ENCODE data around the gene SCD5. TPM values are rescaled to one million over a fixed set of nuclear protein-coding genes. Genes with fewer than 3 reads are reported as not detected.

SCD5 gene
- total RNA-seq, 2 experiments from 2014 or later, result 6.2 to 6.9 TPM

DNA sequence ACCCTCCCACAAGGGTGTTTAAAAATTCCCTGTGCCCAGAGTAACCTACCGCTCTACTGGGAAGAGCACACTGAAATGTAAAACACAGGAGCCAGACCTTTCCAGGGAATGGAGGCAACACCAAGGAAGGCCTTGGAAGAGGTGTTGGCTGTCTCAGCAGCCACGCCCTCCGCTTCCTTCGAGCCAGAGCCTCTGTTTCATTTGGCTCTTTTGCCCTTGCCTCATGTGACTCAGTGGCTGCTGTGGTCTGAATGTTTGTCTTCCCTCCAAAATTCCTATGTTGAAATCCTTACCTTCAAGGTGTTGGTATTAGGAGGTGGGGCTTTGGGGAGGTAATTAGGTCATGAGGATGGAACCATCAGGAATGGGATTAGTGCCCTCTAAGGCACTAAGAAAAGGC is 11.3 kb downstream of the SCD5 start:
- Mint-ChIP-seq H3K4me3 (no peak overlapping the region), H3K27ac (no peak overlapping the region), H3K4me1 (no peaks in the 10 kb centered on the region), H3K27me3 (peaks cover 9% of the 10 kb centered on the region), H3K36me3 (no peaks in the 10 kb centered on the region), H3K9me3 (no peaks in the 10 kb centered on the region)
- no peak for DNase-seq
- ATAC-seq (ENCODE audit: low read depth), result no peak
- POLR2A ChIA-PET, result no interaction called here

DNA sequence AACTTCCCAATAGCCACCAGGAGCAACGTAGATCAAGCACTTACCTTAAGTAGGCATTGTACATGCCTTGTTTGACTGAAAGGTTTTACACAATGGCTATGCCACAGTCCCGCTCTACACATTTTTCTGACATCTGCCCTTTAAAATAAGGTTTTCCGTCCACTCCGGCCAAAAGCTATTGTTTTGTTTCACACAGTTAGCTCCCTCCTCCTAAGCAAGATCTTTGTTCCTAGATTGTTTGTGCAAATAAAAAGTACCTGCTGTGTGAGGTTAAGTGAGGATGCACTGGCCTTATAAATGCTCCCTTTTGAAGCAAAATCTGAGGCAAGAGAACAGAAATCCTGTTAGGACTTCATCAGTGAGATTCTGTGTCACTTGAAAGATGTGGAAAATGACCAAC is 11.8 kb downstream of the SCD5 start:
- no peak overlapping the region for H3K4me3 Mint-ChIP-seq
- no peaks in the 10 kb centered on the region for H3K9me3 Mint-ChIP-seq
- H3K27ac Mint-ChIP-seq, result no peak overlapping the region
- ATAC-seq (ENCODE audit: low read depth) (no peak), DNase-seq (no peak)
- H3K36me3 Mint-ChIP-seq, result no peaks in the 10 kb centered on the region
- peaks cover 11% of the 10 kb centered on the region for H3K27me3 Mint-ChIP-seq
- H3K4me1 Mint-ChIP-seq, result no peaks in the 10 kb centered on the region
- POLR2A ChIA-PET, result no interaction called here

DNA sequence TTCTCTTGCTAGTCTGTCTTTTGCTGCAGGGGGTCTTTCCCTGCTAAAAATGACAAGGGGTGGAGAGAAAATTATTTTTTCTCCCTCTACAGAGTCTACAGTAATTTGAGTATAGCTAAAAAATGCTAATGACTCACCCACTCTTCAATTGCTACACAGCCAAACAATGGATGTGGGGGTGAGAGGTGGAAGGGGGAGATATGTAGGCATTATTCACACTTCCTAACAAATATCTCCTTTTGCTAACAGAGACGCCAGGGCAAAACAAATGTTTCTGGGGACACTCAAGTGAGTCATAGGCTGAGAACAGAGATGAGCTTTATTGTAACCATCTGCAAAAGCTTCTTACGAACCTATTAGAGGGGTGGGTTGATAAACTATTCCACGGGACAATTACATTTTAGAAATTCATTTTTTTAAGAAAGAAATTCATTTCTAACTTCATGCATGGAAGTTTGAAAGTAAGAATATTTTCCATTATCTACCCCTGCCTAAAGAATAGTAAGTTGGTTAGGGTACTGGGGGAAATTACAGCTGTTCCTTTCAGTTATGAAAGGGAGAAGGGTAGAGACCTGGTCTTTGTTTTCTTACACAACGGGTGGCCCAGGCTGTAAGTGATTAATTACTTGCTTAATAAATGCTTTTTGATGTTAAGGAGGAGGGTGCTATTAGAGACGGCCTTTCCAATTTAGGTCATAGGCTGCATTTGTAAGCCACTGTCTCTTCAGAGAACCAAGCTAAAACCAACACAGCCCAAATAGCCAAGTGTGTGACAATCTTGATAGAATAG is 12.8 kb downstream of the SCD5 start:
- no peak for DNase-seq
- Mint-ChIP-seq H3K27me3 (peaks cover 11% of the 10 kb centered on the region), H3K27ac (no peak overlapping the region), H3K4me1 (no peaks in the 10 kb centered on the region), H3K4me3 (no peak overlapping the region), H3K36me3 (no peaks in the 10 kb centered on the region), H3K9me3 (no peaks in the 10 kb centered on the region)
- ATAC-seq (ENCODE audit: low read depth), result no peak
- POLR2A ChIA-PET, result no interaction called here

DNA sequence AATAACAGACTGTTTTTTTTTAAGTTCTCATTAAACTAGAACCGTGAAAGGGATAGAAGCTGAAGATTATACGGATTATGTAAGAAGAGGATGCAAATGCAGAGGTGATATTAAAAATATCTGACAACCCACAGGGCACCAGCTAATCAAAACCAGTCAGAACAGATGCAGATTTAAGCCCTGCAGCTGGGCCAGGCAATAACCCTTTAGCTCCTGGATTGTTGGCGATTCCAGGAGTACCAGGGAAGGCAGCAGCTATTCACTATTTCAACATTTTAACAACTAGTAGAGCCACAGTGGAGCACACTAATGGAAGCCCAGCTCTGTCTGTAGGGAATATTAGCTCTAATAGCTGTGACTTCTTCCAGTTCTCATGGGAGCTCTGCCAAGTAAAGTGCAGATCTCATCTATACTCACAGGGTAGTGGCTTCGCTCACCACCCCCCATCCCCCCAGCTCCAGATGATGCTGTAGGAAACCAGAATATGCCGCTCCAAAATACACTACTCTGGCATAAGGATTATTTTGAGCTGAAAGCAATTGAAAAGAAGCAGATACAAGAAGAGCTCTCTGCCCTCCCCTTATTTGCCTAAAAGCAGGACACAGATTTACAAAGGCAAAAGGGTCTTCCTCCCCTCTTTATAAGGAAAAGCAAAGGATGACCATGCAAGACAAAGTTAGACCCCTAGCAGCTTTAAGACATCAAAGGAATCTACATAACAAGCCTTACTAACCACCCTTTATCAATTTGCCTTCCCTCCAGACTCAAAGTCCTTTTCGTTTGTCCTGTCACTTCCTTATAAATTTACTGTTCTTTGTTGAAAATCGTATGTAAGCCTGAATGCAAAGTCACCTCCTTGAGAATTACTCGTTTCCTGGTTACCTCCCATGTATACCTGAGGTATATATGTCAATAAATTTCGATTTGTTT is 13.7 kb downstream of the SCD5 start:
- Mint-ChIP-seq H3K36me3 (no peaks in the 10 kb centered on the region), H3K27me3 (peaks cover 11% of the 10 kb centered on the region), H3K9me3 (no peaks in the 10 kb centered on the region), H3K4me3 (no peak overlapping the region), H3K4me1 (no peaks in the 10 kb centered on the region), H3K27ac (no peak overlapping the region)
- POLR2A ChIA-PET, result no interaction called here
- no peak for ATAC-seq (ENCODE audit: low read depth)
- no peak for DNase-seq

DNA sequence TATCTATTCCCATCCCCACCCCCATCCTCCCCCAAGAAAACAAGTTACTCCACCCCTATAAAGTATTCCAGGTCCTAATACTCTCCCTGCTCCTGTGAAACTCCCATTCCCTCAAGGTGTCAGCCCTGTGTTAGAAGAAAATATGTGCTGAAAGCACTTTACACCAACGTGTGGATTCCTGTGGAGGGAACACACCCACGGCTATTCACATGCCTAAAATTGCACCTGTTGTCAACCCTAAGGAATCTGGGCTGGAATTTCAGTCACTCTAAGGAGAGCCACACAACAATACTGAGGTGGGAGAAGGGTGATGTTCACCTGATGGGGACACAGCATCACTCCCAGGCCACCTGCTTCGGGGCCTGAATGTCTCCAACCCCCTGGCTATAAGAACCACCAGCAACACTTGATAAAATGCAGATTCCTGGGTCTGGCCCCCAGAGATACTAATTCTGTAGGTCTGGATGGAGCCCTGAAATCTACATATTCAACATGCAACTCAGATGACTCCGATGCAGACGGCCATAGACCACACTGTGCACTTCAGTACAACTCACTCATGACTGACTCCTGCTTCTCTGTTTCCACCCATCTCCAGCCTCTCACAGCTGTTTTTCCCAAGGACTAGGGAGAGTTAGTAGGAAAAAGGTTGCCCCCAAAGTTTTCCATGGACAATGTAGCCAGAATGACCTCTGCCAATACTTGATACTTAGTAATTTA is 15.8 kb downstream of the SCD5 start:
- no peaks in the 10 kb centered on the region for H3K36me3 Mint-ChIP-seq
- DNase-seq (no peak), ATAC-seq (ENCODE audit: low read depth) (no peak)
- H3K4me1 Mint-ChIP-seq, result no peaks in the 10 kb centered on the region
- POLR2A ChIA-PET, result no interaction called here
- H3K9me3 Mint-ChIP-seq, result no peaks in the 10 kb centered on the region
- H3K27me3 Mint-ChIP-seq, result peaks cover 11% of the 10 kb centered on the region
- H3K4me3 Mint-ChIP-seq, result no peak overlapping the region
- no peak overlapping the region for H3K27ac Mint-ChIP-seq

DNA sequence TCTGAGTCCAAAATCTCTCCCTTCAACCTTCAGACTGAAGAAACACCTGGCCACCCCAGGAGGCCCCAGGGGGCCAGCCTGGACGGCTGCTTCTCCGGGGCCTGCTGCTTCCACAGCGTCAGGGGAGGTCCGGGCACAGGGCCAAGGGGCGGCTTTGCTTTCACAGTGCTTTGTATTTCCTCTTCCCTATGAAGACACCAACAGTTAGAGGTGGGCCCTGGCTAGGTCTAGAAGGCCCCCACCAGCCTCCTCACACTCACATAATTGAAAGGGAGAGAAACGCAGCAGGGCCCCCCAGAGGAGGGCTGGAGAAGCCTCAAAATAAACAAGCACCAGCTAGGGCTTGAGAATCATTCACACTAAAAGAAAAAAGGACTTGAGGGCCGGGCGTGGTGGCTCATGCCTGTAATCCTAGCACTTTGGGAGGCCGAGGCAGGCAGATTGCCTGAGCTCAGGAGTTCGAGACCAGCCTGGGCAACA is 17.8 kb downstream of the SCD5 start:
- no peak for DNase-seq
- Mint-ChIP-seq H3K4me1 (no peaks in the 10 kb centered on the region), H3K4me3 (no peak overlapping the region), H3K36me3 (no peaks in the 10 kb centered on the region), H3K27me3 (peaks cover 11% of the 10 kb centered on the region), H3K9me3 (no peaks in the 10 kb centered on the region), H3K27ac (no peak overlapping the region)
- ATAC-seq (ENCODE audit: low read depth), result no peak
- POLR2A ChIA-PET, result no interaction called here

DNA sequence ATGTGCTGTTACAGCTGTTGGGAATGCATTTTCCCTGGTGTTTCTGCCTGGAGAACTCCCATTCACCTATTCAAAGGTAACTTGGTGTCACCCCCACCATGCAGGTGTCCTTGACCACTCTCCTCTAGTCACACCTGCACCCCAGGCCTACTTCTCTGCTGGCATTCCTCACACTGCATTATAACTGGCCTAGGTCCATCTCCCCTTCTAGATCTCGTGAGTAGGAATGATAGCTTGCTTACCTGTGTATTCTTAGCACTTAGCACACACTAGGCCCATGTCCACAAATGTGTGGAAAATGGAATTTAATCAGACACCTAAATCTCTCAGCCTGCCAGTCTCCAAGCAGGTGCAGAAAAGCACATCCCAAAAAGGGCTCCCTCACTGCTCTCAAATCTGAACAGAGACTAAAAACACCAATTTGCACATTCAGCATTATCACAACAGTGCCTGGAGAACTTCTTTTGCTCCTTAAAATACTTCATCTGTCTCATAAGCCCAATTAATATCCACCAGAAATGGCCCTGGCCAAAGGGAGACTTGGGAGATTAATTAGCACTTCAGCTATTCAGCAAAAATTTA is 18.3 kb downstream of the SCD5 start:
- Mint-ChIP-seq H3K27me3 (peaks cover 9% of the 10 kb centered on the region), H3K27ac (no peak overlapping the region), H3K36me3 (no peaks in the 10 kb centered on the region), H3K9me3 (no peaks in the 10 kb centered on the region), H3K4me1 (no peaks in the 10 kb centered on the region), H3K4me3 (no peak overlapping the region)
- POLR2A ChIA-PET, result no interaction called here
- DNase-seq (no peak), ATAC-seq (ENCODE audit: low read depth) (no peak)

DNA sequence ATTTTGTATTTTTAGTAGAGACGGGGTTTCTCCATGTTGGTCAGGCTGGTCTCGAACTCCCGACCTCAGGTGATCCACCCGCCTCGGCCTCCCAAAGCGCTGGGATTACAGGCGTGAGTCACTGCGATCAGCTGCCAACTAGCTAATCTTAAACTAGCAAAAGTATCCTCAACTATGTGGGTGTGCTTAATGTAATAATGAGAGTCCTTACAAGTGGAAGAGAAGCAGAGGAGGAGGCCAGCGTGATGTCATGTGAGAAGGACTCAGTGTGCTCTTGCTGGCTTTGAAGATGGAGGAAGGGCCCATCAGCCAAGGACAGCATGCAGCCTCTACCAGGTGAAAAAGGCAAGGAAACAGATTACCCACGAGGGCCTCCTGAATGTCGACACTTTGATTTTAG is 19.6 kb downstream of the SCD5 start:
- peaks cover 9% of the 10 kb centered on the region for H3K27me3 Mint-ChIP-seq
- H3K9me3 Mint-ChIP-seq, result no peaks in the 10 kb centered on the region
- POLR2A ChIA-PET, result no interaction called here
- DNase-seq (no peak), ATAC-seq (ENCODE audit: low read depth) (no peak)
- no peaks in the 10 kb centered on the region for H3K4me1 Mint-ChIP-seq
- no peaks in the 10 kb centered on the region for H3K36me3 Mint-ChIP-seq
- H3K27ac Mint-ChIP-seq, result no peak overlapping the region
- H3K4me3 Mint-ChIP-seq, result no peak overlapping the region

DNA sequence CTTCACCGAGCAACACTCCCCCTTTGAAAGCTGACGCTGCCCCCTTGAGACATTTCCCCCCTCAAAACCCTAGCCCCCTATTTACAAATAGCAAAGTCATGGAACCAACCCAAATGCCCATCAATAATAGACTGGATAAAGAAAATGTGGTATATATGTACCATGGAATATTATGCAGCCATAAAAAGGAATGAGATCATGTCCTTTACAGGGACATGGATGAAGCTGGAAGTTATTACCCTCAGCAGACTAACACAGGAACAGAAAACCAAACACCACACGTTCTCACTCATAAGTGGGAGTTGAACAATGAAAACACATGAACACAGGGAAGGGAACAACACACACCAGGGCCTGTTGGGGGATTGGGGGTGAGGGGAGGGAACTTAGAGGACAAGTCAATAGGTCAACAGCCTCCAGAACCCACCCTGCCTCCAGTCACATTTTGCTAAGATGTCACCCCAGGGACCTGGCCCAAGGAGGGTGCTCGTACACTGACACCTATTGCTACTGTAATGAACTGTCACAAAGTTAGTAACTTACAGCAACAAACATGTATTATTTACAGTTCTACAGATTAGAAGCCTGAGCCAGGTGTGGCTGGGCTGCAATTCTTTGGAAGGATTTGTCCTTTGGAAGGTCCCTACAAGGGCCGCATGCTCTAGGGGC is 20.6 kb downstream of the SCD5 start:
- ATAC-seq (ENCODE audit: low read depth) (no peak), DNase-seq (no peak)
- Mint-ChIP-seq H3K4me1 (no peaks in the 10 kb centered on the region), H3K27ac (no peak overlapping the region), H3K36me3 (no peaks in the 10 kb centered on the region), H3K27me3 (peaks cover 6% of the 10 kb centered on the region), H3K9me3 (no peaks in the 10 kb centered on the region), H3K4me3 (no peak overlapping the region)
- POLR2A ChIA-PET, result interaction anchor here (0.7 kb wide), 1 partner anchor 778 kb away, joined by 4 read pairs; no protein-coding TSS in a partner anchor

DNA sequence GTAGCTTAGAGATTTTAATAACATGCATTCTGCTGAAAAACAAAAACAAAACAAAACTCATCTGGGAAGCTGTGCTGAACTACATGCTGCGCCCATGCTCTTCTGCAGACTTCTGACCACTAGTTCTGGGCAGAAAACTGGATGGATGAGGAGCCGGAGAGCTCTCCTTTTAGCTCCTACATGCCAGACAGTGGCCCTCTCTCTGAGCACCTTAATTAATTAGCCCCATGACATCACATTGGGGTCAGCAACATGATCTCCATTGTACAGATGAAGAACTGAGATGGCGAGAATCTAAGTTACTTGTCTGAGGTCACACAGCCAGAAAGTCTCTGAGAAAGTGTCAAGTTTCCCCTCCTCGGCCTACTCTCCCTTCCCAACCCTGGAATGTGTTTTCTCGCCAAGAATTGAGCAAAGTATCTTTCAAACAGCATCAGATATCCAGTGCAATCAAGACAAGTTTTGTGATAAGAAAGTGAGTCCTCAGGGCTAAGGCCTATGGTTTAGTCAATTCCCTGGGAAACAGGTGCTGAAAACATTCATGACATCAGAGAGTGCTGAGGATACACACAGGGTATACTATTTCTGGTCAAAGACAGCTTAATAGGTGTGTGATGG is 21.6 kb downstream of the SCD5 start:
- ATAC-seq (ENCODE audit: low read depth) (no peak), DNase-seq (no peak)
- POLR2A ChIA-PET, result no interaction called here
- Mint-ChIP-seq H3K4me1 (no peaks in the 10 kb centered on the region), H3K27ac (no peak overlapping the region), H3K9me3 (no peaks in the 10 kb centered on the region), H3K36me3 (no peaks in the 10 kb centered on the region), H3K27me3 (peaks cover 5% of the 10 kb centered on the region), H3K4me3 (no peak overlapping the region)

DNA sequence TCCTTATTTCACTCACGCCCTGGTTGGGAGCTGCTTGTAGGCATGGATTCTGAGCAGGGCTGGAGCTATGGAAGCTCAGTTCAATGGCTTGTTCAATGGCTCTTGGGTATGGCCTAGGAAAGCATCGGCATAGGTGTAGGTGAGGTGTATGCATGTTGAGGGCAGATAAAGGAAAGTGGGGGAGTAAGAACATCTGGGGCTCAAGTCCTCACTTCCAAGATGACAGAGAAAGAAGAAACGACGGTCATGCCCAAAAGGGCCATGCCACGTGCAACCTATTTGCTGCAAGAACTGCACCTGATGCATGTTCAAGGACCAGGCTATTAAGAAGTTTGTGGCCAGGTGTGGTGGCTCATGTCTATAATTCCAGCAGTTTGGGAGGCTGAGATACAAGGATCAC is 23.4 kb downstream of the SCD5 start:
- Mint-ChIP-seq H3K27me3 (peaks cover 4% of the 10 kb centered on the region), H3K9me3 (no peaks in the 10 kb centered on the region), H3K4me1 (no peaks in the 10 kb centered on the region), H3K36me3 (no peaks in the 10 kb centered on the region), H3K4me3 (no peak overlapping the region), H3K27ac (no peak overlapping the region)
- no peak for ATAC-seq (ENCODE audit: low read depth)
- DNase-seq, result no peak
- POLR2A ChIA-PET, result no interaction called here

DNA sequence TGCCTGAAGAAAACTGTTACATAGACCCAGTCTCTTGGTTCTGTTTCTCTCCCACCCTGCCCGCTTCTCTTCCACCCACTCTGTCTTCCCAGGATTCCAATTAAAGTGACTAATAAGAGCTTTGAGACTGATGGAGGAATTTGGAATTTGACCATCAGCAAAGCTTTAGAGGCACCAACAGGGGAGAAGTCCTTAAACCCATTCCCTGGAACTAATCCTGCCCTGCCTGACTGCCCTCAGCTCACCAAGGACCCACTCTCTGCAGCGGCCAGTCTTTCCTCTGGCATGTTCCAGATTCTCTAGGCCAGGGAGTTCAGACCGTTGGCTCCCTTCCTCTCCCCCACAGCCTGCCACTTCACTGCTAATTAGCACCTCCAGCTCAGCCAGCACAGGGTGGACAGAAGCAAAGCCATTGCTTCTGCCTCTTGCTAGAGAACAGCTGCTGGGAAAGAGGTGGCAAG is 23.9 kb downstream of the SCD5 start:
- POLR2A ChIA-PET, result no interaction called here
- Mint-ChIP-seq H3K36me3 (no peaks in the 10 kb centered on the region), H3K4me3 (no peak overlapping the region), H3K9me3 (no peaks in the 10 kb centered on the region), H3K27me3 (peaks cover 4% of the 10 kb centered on the region), H3K4me1 (no peaks in the 10 kb centered on the region), H3K27ac (no peak overlapping the region)
- ATAC-seq (ENCODE audit: low read depth) (no peak), DNase-seq (no peak)
